HepG2 (cell line): ENCODE measurements around the gene LCTL. TPM values are rescaled to one million over a fixed set of nuclear protein-coding genes. Genes with fewer than 3 reads are reported as not detected.
A peak's percentile ranks its signal among the peaks of the same experiment; 100 is the strongest.

Experiments
- GMEB2 ChIP-seq: IDR thresholded peaks from 2 replicates; pipeline ENCODE4 v1.6.1; 2016; ENCODE audit warnings: missing biosample characterization, missing genetic modification reagents, low read depth
- GZF1 ChIP-seq: sonication (generic); formaldehyde crosslinking; IDR thresholded peaks from 2 replicates; pipeline ENCODE4 v1.5.1; 2020; ENCODE audit warnings: mild to moderate bottlenecking, missing genetic modification reagents
- HOXA3 ChIP-seq: sonication (generic); formaldehyde crosslinking; IDR thresholded peaks from 2 replicates; pipeline ENCODE4 v1.5.0; 2020; ENCODE audit warnings: missing genetic modification reagents
- KAT8 ChIP-seq: IDR thresholded peaks from 2 replicates; pipeline ENCODE4 v1.6.1; 2016; ENCODE audit warnings: missing genetic modification reagents, missing compliant biosample characterization
- KDM2A ChIP-seq: sonication (generic); formaldehyde crosslinking; IDR thresholded peaks from 2 replicates; pipeline ENCODE4 v1.4.0; 2020; ENCODE audit warnings: low read depth, missing genetic modification reagents, borderline replicate concordance
- MAFK ChIP-seq, 2 experiments: IDR thresholded peaks in 1 of 2; conservative IDR thresholded peaks in 1 of 2; 2 replicates each; pipeline ENCODE4 v1.6.1; 2011; ENCODE audit warnings: improper control_type of control experiment in 2 of 2, low read length in 2 of 2
- MAZ ChIP-seq, 2 experiments: sonication (generic) in 1 of 2; formaldehyde crosslinking in 1 of 2; IDR thresholded peaks; 2 replicates each; pipeline versions ENCODE4 v1.5.0 to v1.6.1; 2012 to 2020; ENCODE audit warnings: low read depth in 2 of 2, mild to moderate bottlenecking in 2 of 2, borderline replicate concordance in 1 of 2, improper control_type of control experiment in 1 of 2, low read length in 1 of 2, missing genetic modification reagents in 1 of 2, moderate library complexity in 1 of 2
- SMARCC2 ChIP-seq: fragments of 450-650 bp; IDR thresholded peaks from 2 replicates; pipeline ENCODE4 v1.6.1; 2017; ENCODE audit warnings: antibody characterized with exemption, mild to moderate bottlenecking
- ZFY ChIP-seq: sonication (generic); formaldehyde crosslinking; IDR thresholded peaks from 2 replicates; pipeline ENCODE4 v1.4.0; 2020; ENCODE audit warnings: missing genetic modification reagents
- ZMYM3 ChIP-seq: sonication (generic); formaldehyde crosslinking; IDR thresholded peaks from 2 replicates; pipeline ENCODE4 v1.5.1; 2020; ENCODE audit warnings: mild to moderate bottlenecking, missing genetic modification reagents
- ZNF3 ChIP-seq: IDR thresholded peaks from 2 replicates; pipeline ENCODE4 v1.7.0; 2017; ENCODE audit warnings: inconsistent platforms
- ZNF34 ChIP-seq: sonication (generic); formaldehyde crosslinking; IDR thresholded peaks from 2 replicates; pipeline ENCODE4 v1.4.0; 2020; ENCODE audit warnings: mild to moderate bottlenecking, missing genetic modification reagents, borderline replicate concordance
- ZNF503 ChIP-seq: sonication (generic); formaldehyde crosslinking; IDR thresholded peaks from 2 replicates; pipeline ENCODE4 v1.4.0; 2020; ENCODE audit warnings: missing genetic modification reagents
- ZNF660 ChIP-seq: sonication (generic); formaldehyde crosslinking; IDR thresholded peaks from 2 replicates; pipeline ENCODE4 v1.5.1; 2020; ENCODE audit warnings: mild to moderate bottlenecking, low read depth, missing genetic modification reagents, borderline replicate concordance
- ZSCAN9 ChIP-seq: IDR thresholded peaks from 2 replicates; pipeline ENCODE4 v1.6.1; 2016; ENCODE audit warnings: borderline replicate concordance
- polyA plus RNA-seq, 8 experiments: library from polyadenylated mRNA; depleted of rRNA in 3 of 8; stranded (reverse) in 7 of 8; unstranded in 1 of 8; fragments of >200 nt; fragmentation: Illumina TruSeq in 4 of 8; extraction: Trizol in 4 of 8; gene quantifications; 2 replicates each; pipeline versions ENCODE4 v1.2.1 to v1.2.3, GENCODE V29; 2011 to 2016; ENCODE audit warnings: low read depth in 4 of 8, missing spikeins in 1 of 8, mixed read lengths in 1 of 8; ENCODE audit not compliant: insufficient read depth in 1 of 8
- total RNA-seq, 5 experiments: library from RNA; depleted of rRNA; stranded (reverse); fragments of >200 nt; fragmentation: Illumina TruSeq; extraction: Trizol; gene quantifications; 2 replicates each; pipeline ENCODE4 v1.2.3, GENCODE V29; 2016; ENCODE audit warnings: low read depth in 1 of 5
- TF ChIP-seq, protein P1 (sequence below): IDR thresholded peaks from 2 replicates; pipeline ENCODE4 v1.6.1; 2016; ENCODE audit warnings: mild to moderate bottlenecking, missing biosample characterization, missing genetic modification reagents
- TF ChIP-seq, protein P2 (sequence below): sonication (generic); IDR thresholded peaks from 2 replicates; pipeline ENCODE4 v1.6.1; 2016; ENCODE audit warnings: low read depth, borderline replicate concordance
- TF ChIP-seq, protein P3 (sequence below): sonication (generic); formaldehyde crosslinking; IDR thresholded peaks from 2 replicates; pipeline ENCODE4 v1.5.1; 2020; ENCODE audit warnings: mild to moderate bottlenecking, moderate library complexity, missing genetic modification reagents

Gene LCTL
- total and polyA plus RNA-seq, 2 of the 13 experiments (the other 11 are each of a cell fraction or from before 2014, with no cell fraction given): 0.96 to 1.4 TPM

GRCh38 chr15:66566963-66567531 is 1.2 kb upstream of the LCTL start (continued):
- TF ChIP-seq ZNF503 (CRISPR knock-in tag) (no peak), SMARCC2 (no peak), ZSCAN9 (CRISPR knock-in tag) (no peak), KDM2A (CRISPR knock-in tag) (peak; percentile 40; the same call in 1 of the 2 replicates), ZNF3 (CRISPR knock-in tag) (peak; percentile 96), GMEB2 (no peak), ZMYM3 (CRISPR knock-in tag) (0 out of 2 replicates have a peak, but pooled peaks have one; percentile 29), ZNF660 (CRISPR knock-in tag) (no peak), GZF1 (CRISPR knock-in tag) (no peak), KAT8 (peak; percentile 36; the same call in 1 of the 2 replicates), ZNF34 (no peak), ZFY (CRISPR knock-in tag) (peak; percentile 32; the same call in 1 of the 2 replicates), MAFK (conservative IDR thresholded peaks at IDR 0.05 in 1 of 2, IDR thresholded peaks at IDR 0.05 in 1 of 2; ENCODE audit: low read length in 2 of 2) (no peak), MAZ (IDR thresholded peaks at IDR 0.05; ENCODE audit: borderline replicate concordance, low read depth, low read length) (no peak), MAZ (CRISPR knock-in tag; IDR thresholded peaks at IDR 0.05; ENCODE audit: low read depth) (no peak), HOXA3 (CRISPR knock-in tag) (0 out of 2 replicates have a peak, but pooled peaks have one; percentile 13)
- TF ChIP-seq, protein P1, sequence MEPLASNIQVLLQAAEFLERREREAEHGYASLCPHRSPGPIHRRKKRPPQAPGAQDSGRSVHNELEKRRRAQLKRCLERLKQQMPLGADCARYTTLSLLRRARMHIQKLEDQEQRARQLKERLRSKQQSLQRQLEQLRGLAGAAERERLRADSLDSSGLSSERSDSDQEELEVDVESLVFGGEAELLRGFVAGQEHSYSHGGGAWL (CRISPR knock-in tag): no peak
- TF ChIP-seq, protein P2, sequence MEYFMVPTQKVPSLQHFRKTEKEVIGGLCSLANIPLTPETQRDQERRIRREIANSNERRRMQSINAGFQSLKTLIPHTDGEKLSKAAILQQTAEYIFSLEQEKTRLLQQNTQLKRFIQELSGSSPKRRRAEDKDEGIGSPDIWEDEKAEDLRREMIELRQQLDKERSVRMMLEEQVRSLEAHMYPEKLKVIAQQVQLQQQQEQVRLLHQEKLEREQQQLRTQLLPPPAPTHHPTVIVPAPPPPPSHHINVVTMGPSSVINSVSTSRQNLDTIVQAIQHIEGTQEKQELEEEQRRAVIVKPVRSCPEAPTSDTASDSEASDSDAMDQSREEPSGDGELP: peak; percentile 78; the same call in 1 of the 2 replicates
- TF ChIP-seq, protein P3, sequence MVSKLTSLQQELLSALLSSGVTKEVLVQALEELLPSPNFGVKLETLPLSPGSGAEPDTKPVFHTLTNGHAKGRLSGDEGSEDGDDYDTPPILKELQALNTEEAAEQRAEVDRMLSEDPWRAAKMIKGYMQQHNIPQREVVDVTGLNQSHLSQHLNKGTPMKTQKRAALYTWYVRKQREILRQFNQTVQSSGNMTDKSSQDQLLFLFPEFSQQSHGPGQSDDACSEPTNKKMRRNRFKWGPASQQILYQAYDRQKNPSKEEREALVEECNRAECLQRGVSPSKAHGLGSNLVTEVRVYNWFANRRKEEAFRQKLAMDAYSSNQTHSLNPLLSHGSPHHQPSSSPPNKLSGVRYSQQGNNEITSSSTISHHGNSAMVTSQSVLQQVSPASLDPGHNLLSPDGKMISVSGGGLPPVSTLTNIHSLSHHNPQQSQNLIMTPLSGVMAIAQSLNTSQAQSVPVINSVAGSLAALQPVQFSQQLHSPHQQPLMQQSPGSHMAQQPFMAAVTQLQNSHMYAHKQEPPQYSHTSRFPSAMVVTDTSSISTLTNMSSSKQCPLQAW (CRISPR knock-in tag): peak; percentile 54; the same call in 1 of the 2 replicates
